Astrocyte (in vitro differentiated cells and primary cell): ENCODE results near the gene ZNF800.

Source experiments
- EZH2 ChIP-seq: IDR thresholded peaks from 2 replicates; pipeline ENCODE4 v1.6.1; 2012; ENCODE audit warnings: mild to moderate bottlenecking, low read length, inconsistent platforms; ENCODE audit not compliant: insufficient read depth
- TF ChIP-seq, protein P1 (sequence below): IDR thresholded peaks from 2 replicates; pipeline ENCODE4 v1.5.1; 2011; ENCODE audit warnings: low read depth, mild to moderate bottlenecking, inconsistent platforms, low read length, moderate library complexity; ENCODE audit not compliant: insufficient read depth

GRCh38 chr7:127387974-127388373 is 4.5 kb downstream of the ZNF800 start:
- TF ChIP-seq, protein P1, sequence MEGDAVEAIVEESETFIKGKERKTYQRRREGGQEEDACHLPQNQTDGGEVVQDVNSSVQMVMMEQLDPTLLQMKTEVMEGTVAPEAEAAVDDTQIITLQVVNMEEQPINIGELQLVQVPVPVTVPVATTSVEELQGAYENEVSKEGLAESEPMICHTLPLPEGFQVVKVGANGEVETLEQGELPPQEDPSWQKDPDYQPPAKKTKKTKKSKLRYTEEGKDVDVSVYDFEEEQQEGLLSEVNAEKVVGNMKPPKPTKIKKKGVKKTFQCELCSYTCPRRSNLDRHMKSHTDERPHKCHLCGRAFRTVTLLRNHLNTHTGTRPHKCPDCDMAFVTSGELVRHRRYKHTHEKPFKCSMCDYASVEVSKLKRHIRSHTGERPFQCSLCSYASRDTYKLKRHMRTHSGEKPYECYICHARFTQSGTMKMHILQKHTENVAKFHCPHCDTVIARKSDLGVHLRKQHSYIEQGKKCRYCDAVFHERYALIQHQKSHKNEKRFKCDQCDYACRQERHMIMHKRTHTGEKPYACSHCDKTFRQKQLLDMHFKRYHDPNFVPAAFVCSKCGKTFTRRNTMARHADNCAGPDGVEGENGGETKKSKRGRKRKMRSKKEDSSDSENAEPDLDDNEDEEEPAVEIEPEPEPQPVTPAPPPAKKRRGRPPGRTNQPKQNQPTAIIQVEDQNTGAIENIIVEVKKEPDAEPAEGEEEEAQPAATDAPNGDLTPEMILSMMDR: no peak
- no peak for TF ChIP-seq EZH2
